ENCODE data around the gene TTBK2. TPM values are rescaled to one million over a fixed set of nuclear protein-coding genes. Genes with fewer than 3 reads are reported as not detected.
"Not testable (repeated sequence)": the region's sequence is repeated elsewhere in the genome, so short reads cannot be mapped to it uniquely, and the experiment has no call there.

Gene TTBK2
- polyA plus RNA-seq, 4 donors, result 0.45 to 5.3 (median 1.4) TPM

DNA sequence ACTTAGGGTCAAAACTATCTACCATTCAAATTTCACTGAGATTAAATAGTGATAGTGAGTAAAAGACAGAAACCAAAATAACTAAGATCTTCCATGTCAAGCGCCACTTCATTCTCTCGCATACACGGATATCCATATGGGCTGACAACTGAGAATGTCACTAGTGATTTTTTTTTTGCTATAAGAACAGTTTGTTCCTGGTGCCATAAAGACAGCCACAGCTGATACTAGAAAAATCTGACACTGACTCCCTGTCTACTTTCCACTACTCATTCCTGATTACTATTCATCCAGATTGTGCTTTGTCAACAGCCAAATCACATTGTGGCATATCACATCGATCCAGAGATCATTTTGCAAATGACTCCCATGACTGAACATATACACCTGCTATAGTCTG is 137.9 kb downstream of the TTBK2 start:
- Histone ChIP-seq H3K27me3 (ENCODE audit: control insufficient read depth in 3 of 3, insufficient read depth in 3 of 3, low read length in 3 of 3) (no peaks in the 10 kb centered on the region), H3K4me1 (ENCODE audit: control insufficient read depth in 3 of 3, insufficient read depth in 2 of 3, low read depth in 1 of 3, low read length in 2 of 3) (no peaks in the 10 kb centered on the region), H3K27ac (ENCODE audit: low read depth in 1 of 3, low read length in 2 of 3) (no peak overlapping the region), H3K4me3 (ENCODE audit: low read depth in 1 of 3, low read length in 3 of 3) (no peak overlapping the region), H3K9me3 (ENCODE audit: control insufficient read depth in 2 of 2, insufficient read depth in 1 of 2, low read depth in 1 of 2, low read length in 1 of 2) (no peaks in the 10 kb centered on the region), H3K36me3 (ENCODE audit: control insufficient read depth in 3 of 3, insufficient read depth in 2 of 3, low read depth in 1 of 3, low read length in 3 of 3) (no peaks in the 10 kb centered on the region)
- WGBS, 3 donors, result 95 to 97% (median 97%) methylated on average over 4 of the region's 4 CpGs
- no peak for FAIRE-seq
- no peak for DNase-seq

DNA sequence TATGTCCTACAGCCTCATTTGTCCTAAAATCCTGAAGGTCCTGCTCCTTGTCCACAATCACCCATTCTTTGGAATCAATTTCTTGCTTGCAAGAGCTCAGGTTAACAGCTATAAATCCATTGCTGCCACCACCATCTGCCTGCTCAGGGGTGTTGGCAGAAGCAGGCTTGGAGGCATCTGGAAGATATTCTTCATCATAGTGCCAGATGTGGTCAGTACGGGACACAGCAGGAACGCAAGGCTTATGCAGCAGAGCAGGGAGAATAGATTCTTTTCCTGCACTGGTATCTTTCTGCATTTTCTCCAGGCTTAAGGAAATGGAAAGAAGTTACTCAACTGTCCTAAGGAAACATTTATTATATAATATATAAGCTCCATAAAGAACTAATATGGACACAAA is 145.2 kb downstream of the TTBK2 start:
- DNase-seq (no peak), FAIRE-seq (no peak)
- H3K4me1 ChIP-seq (ENCODE audit: control insufficient read depth in 3 of 3, insufficient read depth in 2 of 3, low read depth in 1 of 3, low read length in 2 of 3), result no peaks in the 10 kb centered on the region
- WGBS, 3 donors, result 91 to 94% (median 93%) methylated on average over 2 of the region's 2 CpGs
- H3K4me3 ChIP-seq (ENCODE audit: low read depth in 1 of 3, low read length in 3 of 3), result no peak overlapping the region
- peaks cover 0 to 12% (median 2%) of the 10 kb centered on the region in 3 donors for H3K36me3 ChIP-seq (ENCODE audit: control insufficient read depth in 3 of 3, insufficient read depth in 2 of 3, low read depth in 1 of 3, low read length in 3 of 3)
- H3K27me3 ChIP-seq (ENCODE audit: control insufficient read depth in 3 of 3, insufficient read depth in 3 of 3, low read length in 3 of 3), result no peaks in the 10 kb centered on the region
- no peak overlapping the region for H3K27ac ChIP-seq (ENCODE audit: low read depth in 1 of 3, low read length in 2 of 3)
- H3K9me3 ChIP-seq (ENCODE audit: control insufficient read depth in 2 of 2, insufficient read depth in 1 of 2, low read depth in 1 of 2, low read length in 1 of 2), result no peaks in the 10 kb centered on the region

DNA sequence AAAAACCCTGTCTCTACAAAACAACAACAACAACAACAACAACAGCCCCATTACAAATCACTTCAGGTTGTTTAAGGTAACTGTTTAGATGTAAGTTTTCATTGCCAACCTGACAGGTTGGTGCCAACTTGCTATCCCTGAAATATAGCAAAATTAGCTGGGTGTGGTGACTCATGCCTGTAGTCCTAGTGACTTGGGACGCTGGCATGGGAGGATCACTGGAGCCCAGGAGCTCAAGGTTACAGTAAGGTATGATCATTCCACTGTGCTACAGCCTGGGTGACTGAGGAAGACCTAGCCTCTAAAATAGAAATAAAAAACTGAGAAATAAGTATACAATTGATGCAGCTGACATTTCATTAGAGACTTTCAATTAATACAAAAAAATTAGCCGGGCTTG is 147.7 kb downstream of the TTBK2 start:
- no peak overlapping the region for H3K4me3 ChIP-seq (ENCODE audit: low read depth in 1 of 3, low read length in 3 of 3)
- H3K27ac ChIP-seq (ENCODE audit: low read depth in 1 of 3, low read length in 2 of 3), result no peak overlapping the region
- no peaks in the 10 kb centered on the region for H3K4me1 ChIP-seq (ENCODE audit: control insufficient read depth in 3 of 3, insufficient read depth in 2 of 3, low read depth in 1 of 3, low read length in 2 of 3)
- H3K27me3 ChIP-seq (ENCODE audit: control insufficient read depth in 3 of 3, insufficient read depth in 3 of 3, low read length in 3 of 3), result no peaks in the 10 kb centered on the region
- 90 to 94% (median 91%) methylated on average over 2 of the region's 2 CpGs for WGBS, 3 donors
- FAIRE-seq, result no peak
- no peaks in the 10 kb centered on the region for H3K9me3 ChIP-seq (ENCODE audit: control insufficient read depth in 2 of 2, insufficient read depth in 1 of 2, low read depth in 1 of 2, low read length in 1 of 2)
- peaks cover 1 to 12% (median 2%) of the 10 kb centered on the region in 3 donors for H3K36me3 ChIP-seq (ENCODE audit: control insufficient read depth in 3 of 3, insufficient read depth in 2 of 3, low read depth in 1 of 3, low read length in 3 of 3)
- DNase-seq, result no peak

DNA sequence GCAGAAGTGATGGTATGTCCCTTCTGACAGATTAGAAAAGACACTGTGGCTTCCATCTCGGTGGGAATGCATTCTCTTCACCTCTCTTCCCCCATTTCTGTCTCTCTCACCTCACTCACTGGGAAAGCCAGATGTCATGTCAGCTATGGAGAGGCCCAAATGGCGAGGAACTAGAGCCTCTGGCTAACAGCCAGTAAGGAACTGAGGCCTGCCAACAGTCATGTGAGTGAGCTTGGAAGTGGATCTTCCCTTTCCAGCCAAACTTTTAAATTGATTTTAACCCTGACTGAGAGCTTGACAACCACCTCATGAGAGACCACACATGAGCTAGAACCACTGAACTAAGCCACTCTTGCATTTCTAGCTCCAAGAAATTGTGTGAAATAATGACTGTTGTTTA is 148.4 kb downstream of the TTBK2 start:
- Histone ChIP-seq H3K36me3 (ENCODE audit: control insufficient read depth in 3 of 3, insufficient read depth in 2 of 3, low read depth in 1 of 3, low read length in 3 of 3) (peaks cover 1 to 12% (median 2%) of the 10 kb centered on the region in 3 donors), H3K4me3 (ENCODE audit: low read depth in 1 of 3, low read length in 3 of 3) (no peak overlapping the region), H3K27ac (ENCODE audit: low read depth in 1 of 3, low read length in 2 of 3) (no peak overlapping the region), H3K9me3 (ENCODE audit: control insufficient read depth in 2 of 2, insufficient read depth in 1 of 2, low read depth in 1 of 2, low read length in 1 of 2) (no peaks in the 10 kb centered on the region), H3K27me3 (ENCODE audit: control insufficient read depth in 3 of 3, insufficient read depth in 3 of 3, low read length in 3 of 3) (no peaks in the 10 kb centered on the region), H3K4me1 (ENCODE audit: control insufficient read depth in 3 of 3, insufficient read depth in 2 of 3, low read depth in 1 of 3, low read length in 2 of 3) (no peaks in the 10 kb centered on the region)
- WGBS, 3 donors, result 62 to 88% (median 81%) methylated on average over 2 of the region's 2 CpGs
- DNase-seq, result no peak
- no peak for FAIRE-seq

DNA sequence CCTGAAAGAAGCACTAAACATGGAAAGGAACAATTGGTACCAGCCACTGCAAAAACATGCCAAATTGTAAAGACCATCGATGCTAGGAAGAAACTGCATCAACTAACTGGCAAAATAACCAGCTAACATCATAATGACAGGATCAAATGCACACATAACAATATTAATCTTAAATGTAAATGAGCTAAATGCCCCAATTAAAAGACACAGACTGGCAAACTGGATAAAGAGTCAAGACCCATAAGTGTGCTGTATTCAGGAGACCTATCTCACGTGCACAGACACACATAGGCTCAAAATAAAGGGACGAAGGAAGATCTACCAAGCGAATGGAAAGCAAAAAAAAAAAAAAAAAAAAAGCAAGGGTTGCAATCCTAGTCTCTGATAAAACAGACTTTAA is 154.5 kb downstream of the TTBK2 start:
- not testable (repeated sequence) for H3K4me1 ChIP-seq (ENCODE audit: control insufficient read depth in 3 of 3, insufficient read depth in 2 of 3, low read depth in 1 of 3, low read length in 2 of 3); H3K36me3 ChIP-seq (ENCODE audit: control insufficient read depth in 3 of 3, insufficient read depth in 2 of 3, low read depth in 1 of 3, low read length in 3 of 3); H3K27me3 ChIP-seq (ENCODE audit: control insufficient read depth in 3 of 3, insufficient read depth in 3 of 3, low read length in 3 of 3); FAIRE-seq; H3K4me3 ChIP-seq (ENCODE audit: low read depth in 1 of 3, low read length in 3 of 3); H3K27ac ChIP-seq (ENCODE audit: low read depth in 1 of 3, low read length in 2 of 3); DNase-seq
- peaks cover 0 to 16% of the 10 kb centered on the region in 2 donors for H3K9me3 ChIP-seq (ENCODE audit: control insufficient read depth in 2 of 2, insufficient read depth in 1 of 2, low read depth in 1 of 2, low read length in 1 of 2)
- WGBS, 3 donors, result 93 to 98% (median 97%) methylated on average over 4 of the region's 4 CpGs

DNA sequence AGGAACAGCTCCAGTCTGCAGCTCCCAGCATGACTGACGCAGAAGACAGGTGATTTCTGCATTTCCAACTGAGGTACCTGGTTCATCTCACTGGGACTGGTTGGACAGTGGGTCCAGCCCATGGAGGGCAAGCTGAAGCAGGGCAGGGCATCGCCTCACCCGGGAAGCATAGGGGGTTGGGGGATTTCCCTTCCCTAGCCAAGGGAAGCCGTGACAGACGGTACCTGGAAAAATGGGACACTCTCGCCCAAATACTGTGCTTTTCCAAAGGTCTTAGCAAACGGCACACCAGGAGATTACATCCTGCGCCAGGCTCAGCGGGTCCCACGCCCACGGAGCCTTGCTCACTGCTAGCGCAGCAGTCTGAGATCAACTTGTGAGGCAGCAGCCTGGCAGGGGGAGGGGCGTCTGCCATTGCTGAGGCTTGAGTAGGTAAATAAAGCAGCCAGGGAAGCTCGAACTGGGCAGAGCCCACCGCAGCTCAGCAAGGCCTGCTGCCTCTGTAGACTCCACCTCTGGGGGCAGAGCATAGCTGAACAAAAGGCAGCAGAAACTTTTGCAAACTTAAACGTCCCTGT is 156.3 kb downstream of the TTBK2 start:
- H3K4me1 ChIP-seq (ENCODE audit: control insufficient read depth in 3 of 3, insufficient read depth in 2 of 3, low read depth in 1 of 3, low read length in 2 of 3); H3K27me3 ChIP-seq (ENCODE audit: control insufficient read depth in 3 of 3, insufficient read depth in 3 of 3, low read length in 3 of 3); H3K4me3 ChIP-seq (ENCODE audit: low read depth in 1 of 3, low read length in 3 of 3); H3K27ac ChIP-seq (ENCODE audit: low read depth in 1 of 3, low read length in 2 of 3); FAIRE-seq; DNase-seq; H3K36me3 ChIP-seq (ENCODE audit: control insufficient read depth in 3 of 3, insufficient read depth in 2 of 3, low read depth in 1 of 3, low read length in 3 of 3): not testable (repeated sequence)
- WGBS, 3 donors, result 83 to 93% (median 91%) methylated on average over 16 of the region's 16 CpGs
- peaks cover 0 to 22% of the 10 kb centered on the region in 2 donors for H3K9me3 ChIP-seq (ENCODE audit: control insufficient read depth in 2 of 2, insufficient read depth in 1 of 2, low read depth in 1 of 2, low read length in 1 of 2)

DNA sequence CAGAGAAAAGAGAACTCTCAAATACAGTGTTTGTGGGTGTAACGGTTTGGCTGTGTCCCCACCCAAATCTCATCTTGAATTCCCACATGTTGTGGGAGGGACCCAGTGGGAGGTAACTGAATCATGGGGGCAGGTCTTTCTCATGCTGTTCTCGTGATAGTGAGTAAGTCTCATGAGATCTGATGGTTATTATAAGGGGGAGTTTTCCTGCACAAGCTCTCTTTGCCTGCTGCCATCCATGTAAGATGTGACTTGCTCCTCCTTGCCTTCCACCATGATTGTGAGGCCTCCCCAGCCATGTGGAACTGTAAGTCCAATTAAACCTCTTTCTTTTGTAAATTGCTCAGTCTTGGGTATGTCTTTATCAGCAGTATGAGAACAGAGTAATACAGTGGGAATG is 158.8 kb downstream of the TTBK2 start:
- not testable (repeated sequence) for FAIRE-seq; H3K27ac ChIP-seq (ENCODE audit: low read depth in 1 of 3, low read length in 2 of 3); H3K4me3 ChIP-seq (ENCODE audit: low read depth in 1 of 3, low read length in 3 of 3); H3K36me3 ChIP-seq (ENCODE audit: control insufficient read depth in 3 of 3, insufficient read depth in 2 of 3, low read depth in 1 of 3, low read length in 3 of 3); H3K27me3 ChIP-seq (ENCODE audit: control insufficient read depth in 3 of 3, insufficient read depth in 3 of 3, low read length in 3 of 3); H3K4me1 ChIP-seq (ENCODE audit: control insufficient read depth in 3 of 3, insufficient read depth in 2 of 3, low read depth in 1 of 3, low read length in 2 of 3); DNase-seq
- 89 to 98% (median 91%) methylated on average over 2 of the region's 2 CpGs for WGBS, 3 donors
- peaks cover 0 to 29% of the 10 kb centered on the region in 2 donors for H3K9me3 ChIP-seq (ENCODE audit: control insufficient read depth in 2 of 2, insufficient read depth in 1 of 2, low read depth in 1 of 2, low read length in 1 of 2)

DNA sequence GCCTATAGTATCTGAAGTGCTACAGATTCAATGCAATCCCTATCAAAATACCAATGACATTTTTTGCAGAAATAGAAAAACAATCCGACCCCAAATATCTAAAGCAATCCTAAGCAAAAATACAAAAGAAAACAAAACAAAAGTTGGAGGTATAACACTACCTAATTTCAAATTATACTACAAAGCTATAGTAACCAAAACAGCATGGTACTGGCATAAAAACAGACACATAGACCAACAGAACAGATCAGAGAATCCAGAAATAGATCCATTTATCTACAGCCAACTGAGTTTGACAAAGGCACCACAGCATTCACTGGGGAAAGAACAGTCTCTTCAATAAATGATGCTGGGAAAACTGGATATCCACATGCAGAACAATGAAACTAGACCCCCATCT is 159.8 kb downstream of the TTBK2 start:
- peaks cover 0 to 2% (median 0%) of the 10 kb centered on the region in 3 donors for H3K36me3 ChIP-seq (ENCODE audit: control insufficient read depth in 3 of 3, insufficient read depth in 2 of 3, low read depth in 1 of 3, low read length in 3 of 3)
- H3K9me3 ChIP-seq (ENCODE audit: control insufficient read depth in 2 of 2, insufficient read depth in 1 of 2, low read depth in 1 of 2, low read length in 1 of 2), result peaks cover 0 to 29% of the 10 kb centered on the region in 2 donors
- H3K4me3 ChIP-seq (ENCODE audit: low read depth in 1 of 3, low read length in 3 of 3), result no peak overlapping the region
- WGBS, 3 donors, result 92 to 98% (median 94%) methylated on average over 1 of the region's 1 CpG
- H3K27me3 ChIP-seq (ENCODE audit: control insufficient read depth in 3 of 3, insufficient read depth in 3 of 3, low read length in 3 of 3), result no peaks in the 10 kb centered on the region
- H3K4me1 ChIP-seq (ENCODE audit: control insufficient read depth in 3 of 3, insufficient read depth in 2 of 3, low read depth in 1 of 3, low read length in 2 of 3), result no peaks in the 10 kb centered on the region
- FAIRE-seq, result no peak
- DNase-seq, result no peak
- no peak overlapping the region for H3K27ac ChIP-seq (ENCODE audit: low read depth in 1 of 3, low read length in 2 of 3)

DNA sequence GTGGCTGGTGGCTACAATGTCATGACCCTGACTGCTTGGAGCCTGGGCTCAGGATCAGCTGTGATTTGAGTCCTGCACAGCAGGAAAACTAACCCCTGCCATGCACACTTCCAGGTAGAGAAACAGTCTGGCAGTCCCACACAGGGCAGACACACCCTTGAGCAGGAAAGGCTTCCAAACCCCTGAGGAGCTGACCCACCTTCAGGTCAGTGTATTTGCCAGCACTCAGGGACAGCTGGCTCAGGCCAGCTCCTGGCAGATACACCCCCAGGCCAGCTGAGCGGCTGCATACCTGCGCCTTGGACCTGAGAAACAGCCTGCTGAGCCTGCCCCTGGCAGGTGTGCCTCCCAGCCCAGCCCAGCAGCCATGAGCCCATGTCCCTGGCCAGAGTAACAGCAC is 161.5 kb downstream of the TTBK2 start:
- no peaks in the 10 kb centered on the region for H3K4me1 ChIP-seq (ENCODE audit: control insufficient read depth in 3 of 3, insufficient read depth in 2 of 3, low read depth in 1 of 3, low read length in 2 of 3)
- no peak overlapping the region for H3K27ac ChIP-seq (ENCODE audit: low read depth in 1 of 3, low read length in 2 of 3)
- H3K9me3 ChIP-seq (ENCODE audit: control insufficient read depth in 2 of 2, insufficient read depth in 1 of 2, low read depth in 1 of 2, low read length in 1 of 2), result peaks cover 0 to 22% of the 10 kb centered on the region in 2 donors
- H3K36me3 ChIP-seq (ENCODE audit: control insufficient read depth in 3 of 3, insufficient read depth in 2 of 3, low read depth in 1 of 3, low read length in 3 of 3), result peaks cover 0 to 2% (median 0%) of the 10 kb centered on the region in 3 donors
- H3K4me3 ChIP-seq (ENCODE audit: low read depth in 1 of 3, low read length in 3 of 3), result no peak overlapping the region
- 94 to 96% (median 96%) methylated on average over 2 of the region's 2 CpGs for WGBS, 3 donors
- DNase-seq (no peak), FAIRE-seq (no peak)
- H3K27me3 ChIP-seq (ENCODE audit: control insufficient read depth in 3 of 3, insufficient read depth in 3 of 3, low read length in 3 of 3), result no peaks in the 10 kb centered on the region
